GM12878 (cell line): ENCODE data around the gene CAPN14. TPM values are rescaled to one million over a fixed set of nuclear protein-coding genes. Genes with fewer than 3 reads are reported as not detected.

Experiments
- ATAC-seq: fragments of 200-7000 bp; cut with Tn5 transposase; 3 replicates; pipeline ENCODE4 v1.9.1; 2020; ENCODE audit warnings: mild to moderate bottlenecking, moderate library complexity
- BruUV-seq: library from RNA; stranded (reverse); fragments of 400-500 nt; replicated peaks from 2 replicates; lab custom pipeline; 2021; lab: Mats Ljungman, UMichigan
- CTCF ChIA-PET: fragments of 300-600 bp; sonication (Branson Sonifier 250); formaldehyde crosslinking; extraction: SDS; loops from one replicate; lab custom pipeline; 2021; ENCODE audit warnings: inconsistent platforms; lab: Yijun Ruan, JAX
- POLR2A ChIA-PET: fragments of 350-600 bp; formaldehyde crosslinking; extraction: SDS; loops from one replicate; lab custom pipeline; 2021; ENCODE audit warnings: inconsistent platforms; lab: Charles Lee
- RAD21 ChIA-PET: fragments of 300-600 bp; sonication (Branson Sonifier 250); formaldehyde crosslinking; loops from one replicate; lab custom pipeline; 2023; ENCODE audit warnings: antibody characterized with exemption; ENCODE audit not compliant: unreplicated experiment; lab: Charles Lee
- SMC1A ChIA-PET: fragments of 300-600 bp; sonication (Branson Sonifier 250); formaldehyde crosslinking; loops from one replicate; lab custom pipeline; 2023; ENCODE audit not compliant: unreplicated experiment, uncharacterized antibody; lab: Charles Lee
- DNase-seq: peaks from one replicate; pipeline ENCODE4 v3.0.0-alpha.2; 2011; ENCODE audit warnings: low read depth, low spot score
- FAIRE-seq: peaks from 3 replicates; lab custom pipeline; 2011; peaks lifted over from hg19 to GRCh38; lab: Jason Lieb, UNC
- H2AFZ ChIP-seq: 2 replicates; pipeline ENCODE4 v1.6.0; 2011; ENCODE audit warnings: low read depth, low read length, control low read depth; ENCODE audit not compliant: control insufficient read depth
- H3K27ac ChIP-seq: 2 replicates; pipeline ENCODE4 v1.5.1; 2011; ENCODE audit warnings: control low read depth; ENCODE audit not compliant: control insufficient read depth, insufficient read depth
- H3K27me3 ChIP-seq, 2 experiments: replicated peaks in 1 of 2; 2 replicates each; pipeline versions ENCODE4 v1.6.0 to v1.6.1; 2011; ENCODE audit warnings: low read length in 1 of 2; ENCODE audit not compliant: control insufficient read depth in 2 of 2, insufficient read depth in 2 of 2
- H3K36me3 ChIP-seq, 2 experiments: 2 replicates each; pipeline ENCODE4 v1.5.1; 2011; ENCODE audit warnings: low read length in 1 of 2; ENCODE audit not compliant: control insufficient read depth in 2 of 2, insufficient read depth in 2 of 2
- H3K4me1 ChIP-seq: 2 replicates; pipeline ENCODE4 v1.6.1; 2011; ENCODE audit warnings: mild to moderate bottlenecking, low read length, moderate library complexity, mixed read lengths; ENCODE audit not compliant: control insufficient read depth, insufficient read depth
- H3K4me2 ChIP-seq: 2 replicates; pipeline ENCODE4 v1.6.0; 2011; ENCODE audit warnings: control low read depth; ENCODE audit not compliant: control insufficient read depth, insufficient read depth
- H3K4me3 ChIP-seq: fragments of 200-600 bp; sonication (generic); 2 replicates; pipeline ENCODE4 v1.5.1; 2016
- H3K79me2 ChIP-seq: 2 replicates; pipeline ENCODE4 v1.6.0; 2011; ENCODE audit warnings: low read length; ENCODE audit not compliant: control insufficient read depth, insufficient read depth
- H3K9ac ChIP-seq: 2 replicates; pipeline ENCODE4 v1.8.0; 2011; ENCODE audit warnings: low read length, control low read depth, mixed read lengths; ENCODE audit not compliant: control insufficient read depth, insufficient read depth
- H3K9me3 ChIP-seq: replicated peaks from 3 replicates; pipeline ENCODE4 v1.5.1; 2011; ENCODE audit warnings: mild to moderate bottlenecking, low read length; ENCODE audit not compliant: control insufficient read depth, insufficient read depth
- H4K20me1 ChIP-seq: 2 replicates; pipeline ENCODE4 v1.6.0; 2011; ENCODE audit not compliant: control insufficient read depth, insufficient read depth
- ASH2L ChIP-seq: fragments of 300-600, 200-600 bp; sonication (generic); IDR thresholded peaks from 2 replicates; pipeline ENCODE4 v1.6.1; 2017; ENCODE audit warnings: low read depth, mild to moderate bottlenecking, borderline replicate concordance
- BMI1 ChIP-seq: fragments of 450-650 bp; IDR thresholded peaks from 2 replicates; pipeline ENCODE4 v1.6.1; 2016; ENCODE audit warnings: mild to moderate bottlenecking, moderate library complexity, borderline replicate concordance
- CBX5 ChIP-seq: sonication (generic); IDR thresholded peaks from 2 replicates; pipeline ENCODE4 v1.6.1; 2016; ENCODE audit warnings: low read depth, moderate library complexity, mild to moderate bottlenecking, inconsistent platforms
- EZH2 ChIP-seq: IDR thresholded peaks from 2 replicates; pipeline ENCODE4 v1.6.1; 2012; ENCODE audit warnings: low read depth, mild to moderate bottlenecking, control low read depth, inconsistent platforms, low read length, borderline replicate concordance; ENCODE audit not compliant: control insufficient read depth
- FOXK2 ChIP-seq: fragments of 450-650 bp; IDR thresholded peaks from 2 replicates; pipeline ENCODE4 v1.6.1; 2017; ENCODE audit warnings: mild to moderate bottlenecking, moderate library complexity
- HDAC2 ChIP-seq: fragments of 200-600 bp; sonication (generic); IDR thresholded peaks from 2 replicates; pipeline ENCODE4 v1.6.1; 2017
- JUND ChIP-seq: IDR thresholded peaks from 2 replicates; pipeline ENCODE4 v1.6.1; 2012; ENCODE audit warnings: low read depth, mild to moderate bottlenecking, low read length, improper control_type of control experiment, moderate library complexity
- MEF2A ChIP-seq: IDR thresholded peaks from 2 replicates; pipeline ENCODE4 v1.6.1; 2011; ENCODE audit warnings: low read depth, mild to moderate bottlenecking, low read length, moderate library complexity; ENCODE audit not compliant: insufficient read depth
- TCF3 ChIP-seq: IDR thresholded peaks from 2 replicates; pipeline ENCODE4 v1.6.1; 2012; ENCODE audit warnings: low read depth, mild to moderate bottlenecking, low read length, borderline replicate concordance; ENCODE audit not compliant: insufficient read depth
- WGBS: methylation state at CpG from one replicate; pipeline ENCODE4 v1.1.6; 2016; ENCODE audit warnings: low lambda C conversion rate; ENCODE audit not compliant: insufficient replicate concordance, insufficient coverage; ENCODE audit errors: missing lambda C conversion rate; 5-methylcytosine and 5-hydroxymethylcytosine counted together
- in situ Hi-C: fragments of 300-500 bp; cut with MboI; formaldehyde crosslinking; loops from 9 replicates; pipeline ENCODE4 v1.14.3; 2018; ENCODE audit warnings: mixed read lengths
- intact Hi-C: fragments of 100-400 bp; cut with micrococcal nuclease; formaldehyde crosslinking; loops from one replicate; pipeline ENCODE4 v1.14.2; 2022; ENCODE audit not compliant: unreplicated experiment
- polyA plus RNA-seq, 11 experiments: library from polyadenylated mRNA; depleted of rRNA in 4 of 11; unstranded in 6 of 11; stranded (reverse) in 5 of 11; fragments of >200 nt; fragmentation: Nextera tagmentation in 4 of 11; fragmentation: Illumina TruSeq in 1 of 11; extraction: Ambion mirVana in 4 of 11; extraction: Trizol in 1 of 11; gene quantifications; 1 replicate in 1 of 11; 2 replicates in 10 of 11; pipeline versions ENCODE4 v1.2.1 to v1.2.3, GENCODE V29; 2011 to 2016; ENCODE audit warnings: inconsistent platforms in 2 of 11, missing spikeins in 2 of 11, low read depth in 1 of 11
- total RNA-seq, 4 experiments: library from RNA; depleted of rRNA in 3 of 4; stranded (reverse); fragments of >200 nt in 3 of 4; fragmentation: Illumina TruSeq in 1 of 4; extraction: Trizol in 1 of 4; gene quantifications; 2 replicates each; pipeline versions ENCODE4 v1.2.1 to v1.2.3, GENCODE V29; 2013 to 2021
- TF ChIP-seq, protein P1 (sequence below): IDR thresholded peaks from 2 replicates; pipeline ENCODE4 v1.6.1; 2012; ENCODE audit warnings: low read depth, low read length, improper control_type of control experiment
- TF ChIP-seq, protein P2 (sequence below): IDR thresholded peaks from 2 replicates; pipeline ENCODE4 v1.6.1; 2012; ENCODE audit warnings: improper control_type of control experiment, low read depth, low read length; ENCODE audit not compliant: insufficient replicate concordance
- TF ChIP-seq, protein P3 (sequence below): IDR thresholded peaks from 2 replicates; pipeline ENCODE4 v1.6.1; 2012; ENCODE audit warnings: low read depth, low read length, improper control_type of control experiment
- TF ChIP-seq, protein P4 (sequence below): fragments of 450-650 bp; IDR thresholded peaks from 2 replicates; pipeline ENCODE4 v1.6.1; 2017; ENCODE audit warnings: mild to moderate bottlenecking, low read depth, inconsistent platforms; ENCODE audit not compliant: poor library complexity, severe bottlenecking

The CAPN14 gene
- total and polyA plus RNA-seq, 10 of the 15 experiments (the other 5 are each of a cell fraction or from before 2014, with no cell fraction given) = 0.08 to 1.5 (median 1.1) TPM

DNA sequence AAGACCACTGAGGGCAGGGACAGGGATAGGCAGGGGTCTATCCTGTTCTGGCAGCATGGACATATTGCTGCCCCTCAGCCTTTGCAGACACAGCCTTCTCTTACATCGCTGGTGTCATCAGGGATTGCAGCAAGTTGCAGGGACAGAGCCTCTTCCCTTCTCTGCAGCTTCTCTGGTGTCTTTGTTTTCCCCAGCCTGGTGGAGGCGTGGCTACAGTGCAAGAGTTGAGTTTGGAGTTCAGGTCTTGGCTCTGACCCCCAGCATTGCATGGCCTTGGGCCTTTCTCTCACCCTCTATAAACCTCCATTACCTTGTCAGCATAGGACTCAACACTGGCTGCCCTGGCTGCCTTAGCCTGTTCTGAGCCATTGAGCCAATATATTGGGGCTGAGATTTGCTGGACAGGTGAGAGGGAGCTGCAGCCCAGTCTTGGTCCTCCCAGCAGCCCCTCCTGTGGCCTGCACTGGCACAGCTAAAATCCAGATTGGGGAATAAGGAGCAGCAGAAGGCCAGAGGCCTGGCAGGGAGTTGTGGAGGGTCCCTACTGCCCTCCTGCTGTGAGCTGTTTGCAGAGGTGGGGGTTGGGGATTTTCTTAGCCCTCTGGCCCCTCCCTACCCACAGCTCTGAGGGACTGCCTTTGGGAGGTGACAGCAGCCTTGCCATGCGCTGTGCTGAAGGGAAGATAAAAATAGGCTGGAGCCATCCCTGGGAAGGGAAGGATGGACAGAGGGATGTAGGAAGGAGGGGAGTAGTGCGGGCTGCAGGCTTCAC, 39.5 kb upstream of the CAPN14 start:
- peak; percentile 3 for ATAC-seq
- in situ Hi-C loops = no loop called here
- SMC1A ChIA-PET = interaction anchor here (1.1 to 4.3 kb wide), 16 partner anchors 16 to 127 kb away, joined by 3 to 30 read pairs (median 6); partner anchors contain the start of genes CAPN14, EHD3 and GALNT14

More for the DNA sequence above, 39.5 kb upstream of the CAPN14 start:
- no TSS peak for BruUV-seq
- peaks cover 73% of the 10 kb centered on the region for H3K4me1 ChIP-seq
- no peak overlapping the region for H3K4me3 ChIP-seq
- H3K79me2 ChIP-seq = no peaks in the 10 kb centered on the region
- no peaks in the 10 kb centered on the region; the same call in 2 of the 3 replicates for H3K9me3 ChIP-seq
- FAIRE-seq = peak; percentile 38
- no peaks in the 10 kb centered on the region; a peak in 1 of 4 replicates for H3K36me3 ChIP-seq
- TF ChIP-seq FOXK2 (no peak), TCF3 (no peak), ASH2L (no peak), HDAC2 (no peak), EZH2 (no peak), JUND (no peak), CBX5 (no peak), MEF2A (no peak), BMI1 (no peak)
- TF ChIP-seq, protein P1, sequence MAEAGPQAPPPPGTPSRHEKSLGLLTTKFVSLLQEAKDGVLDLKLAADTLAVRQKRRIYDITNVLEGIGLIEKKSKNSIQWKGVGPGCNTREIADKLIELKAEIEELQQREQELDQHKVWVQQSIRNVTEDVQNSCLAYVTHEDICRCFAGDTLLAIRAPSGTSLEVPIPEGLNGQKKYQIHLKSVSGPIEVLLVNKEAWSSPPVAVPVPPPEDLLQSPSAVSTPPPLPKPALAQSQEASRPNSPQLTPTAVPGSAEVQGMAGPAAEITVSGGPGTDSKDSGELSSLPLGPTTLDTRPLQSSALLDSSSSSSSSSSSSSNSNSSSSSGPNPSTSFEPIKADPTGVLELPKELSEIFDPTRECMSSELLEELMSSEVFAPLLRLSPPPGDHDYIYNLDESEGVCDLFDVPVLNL = no peak
- TF ChIP-seq, protein P2, sequence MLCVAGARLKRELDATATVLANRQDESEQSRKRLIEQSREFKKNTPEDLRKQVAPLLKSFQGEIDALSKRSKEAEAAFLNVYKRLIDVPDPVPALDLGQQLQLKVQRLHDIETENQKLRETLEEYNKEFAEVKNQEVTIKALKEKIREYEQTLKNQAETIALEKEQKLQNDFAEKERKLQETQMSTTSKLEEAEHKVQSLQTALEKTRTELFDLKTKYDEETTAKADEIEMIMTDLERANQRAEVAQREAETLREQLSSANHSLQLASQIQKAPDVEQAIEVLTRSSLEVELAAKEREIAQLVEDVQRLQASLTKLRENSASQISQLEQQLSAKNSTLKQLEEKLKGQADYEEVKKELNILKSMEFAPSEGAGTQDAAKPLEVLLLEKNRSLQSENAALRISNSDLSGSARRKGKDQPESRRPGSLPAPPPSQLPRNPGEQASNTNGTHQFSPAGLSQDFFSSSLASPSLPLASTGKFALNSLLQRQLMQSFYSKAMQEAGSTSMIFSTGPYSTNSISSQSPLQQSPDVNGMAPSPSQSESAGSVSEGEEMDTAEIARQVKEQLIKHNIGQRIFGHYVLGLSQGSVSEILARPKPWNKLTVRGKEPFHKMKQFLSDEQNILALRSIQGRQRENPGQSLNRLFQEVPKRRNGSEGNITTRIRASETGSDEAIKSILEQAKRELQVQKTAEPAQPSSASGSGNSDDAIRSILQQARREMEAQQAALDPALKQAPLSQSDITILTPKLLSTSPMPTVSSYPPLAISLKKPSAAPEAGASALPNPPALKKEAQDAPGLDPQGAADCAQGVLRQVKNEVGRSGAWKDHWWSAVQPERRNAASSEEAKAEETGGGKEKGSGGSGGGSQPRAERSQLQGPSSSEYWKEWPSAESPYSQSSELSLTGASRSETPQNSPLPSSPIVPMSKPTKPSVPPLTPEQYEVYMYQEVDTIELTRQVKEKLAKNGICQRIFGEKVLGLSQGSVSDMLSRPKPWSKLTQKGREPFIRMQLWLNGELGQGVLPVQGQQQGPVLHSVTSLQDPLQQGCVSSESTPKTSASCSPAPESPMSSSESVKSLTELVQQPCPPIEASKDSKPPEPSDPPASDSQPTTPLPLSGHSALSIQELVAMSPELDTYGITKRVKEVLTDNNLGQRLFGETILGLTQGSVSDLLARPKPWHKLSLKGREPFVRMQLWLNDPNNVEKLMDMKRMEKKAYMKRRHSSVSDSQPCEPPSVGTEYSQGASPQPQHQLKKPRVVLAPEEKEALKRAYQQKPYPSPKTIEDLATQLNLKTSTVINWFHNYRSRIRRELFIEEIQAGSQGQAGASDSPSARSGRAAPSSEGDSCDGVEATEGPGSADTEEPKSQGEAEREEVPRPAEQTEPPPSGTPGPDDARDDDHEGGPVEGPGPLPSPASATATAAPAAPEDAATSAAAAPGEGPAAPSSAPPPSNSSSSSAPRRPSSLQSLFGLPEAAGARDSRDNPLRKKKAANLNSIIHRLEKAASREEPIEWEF = no peak
- TF ChIP-seq, protein P3, sequence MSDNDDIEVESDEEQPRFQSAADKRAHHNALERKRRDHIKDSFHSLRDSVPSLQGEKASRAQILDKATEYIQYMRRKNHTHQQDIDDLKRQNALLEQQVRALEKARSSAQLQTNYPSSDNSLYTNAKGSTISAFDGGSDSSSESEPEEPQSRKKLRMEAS = no peak
- TF ChIP-seq, protein P4, sequence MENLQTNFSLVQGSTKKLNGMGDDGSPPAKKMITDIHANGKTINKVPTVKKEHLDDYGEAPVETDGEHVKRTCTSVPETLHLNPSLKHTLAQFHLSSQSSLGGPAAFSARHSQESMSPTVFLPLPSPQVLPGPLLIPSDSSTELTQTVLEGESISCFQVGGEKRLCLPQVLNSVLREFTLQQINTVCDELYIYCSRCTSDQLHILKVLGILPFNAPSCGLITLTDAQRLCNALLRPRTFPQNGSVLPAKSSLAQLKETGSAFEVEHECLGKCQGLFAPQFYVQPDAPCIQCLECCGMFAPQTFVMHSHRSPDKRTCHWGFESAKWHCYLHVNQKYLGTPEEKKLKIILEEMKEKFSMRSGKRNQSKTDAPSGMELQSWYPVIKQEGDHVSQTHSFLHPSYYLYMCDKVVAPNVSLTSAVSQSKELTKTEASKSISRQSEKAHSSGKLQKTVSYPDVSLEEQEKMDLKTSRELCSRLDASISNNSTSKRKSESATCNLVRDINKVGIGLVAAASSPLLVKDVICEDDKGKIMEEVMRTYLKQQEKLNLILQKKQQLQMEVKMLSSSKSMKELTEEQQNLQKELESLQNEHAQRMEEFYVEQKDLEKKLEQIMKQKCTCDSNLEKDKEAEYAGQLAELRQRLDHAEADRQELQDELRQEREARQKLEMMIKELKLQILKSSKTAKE = no peak
- intact Hi-C loops = loop anchor here (1.0 to 5.0 kb wide), 4 partner anchors 37 to 84 kb away; no protein-coding TSS in a partner anchor
- peak overlapping the region; percentile 46 for H3K4me2 ChIP-seq
- no peak overlapping the region for H3K9ac ChIP-seq
- H2AFZ ChIP-seq = no peak overlapping the region
- ChIA-PET POLR2A (interaction anchor here (1.2 to 1.7 kb wide), 4 partner anchors 9 to 37 kb away, joined by 3 to 5 read pairs (median 4); no protein-coding TSS in a partner anchor), CTCF (interaction anchor here (0.6 to 9.5 kb wide), 7 partner anchors 22 to 545 kb away, joined by 4 to 68 read pairs (median 8); partner anchors contain the start of gene EHD3), RAD21 (interaction anchor here (1.1 to 5.7 kb wide), 11 partner anchors 15 to 86 kb away, joined by 3 to 35 read pairs (median 10); partner anchors contain the start of genes CAPN14 and EHD3)
- WGBS = 45% methylated on average over 3 of the region's 4 CpGs
- H4K20me1 ChIP-seq = no peaks in the 10 kb centered on the region; the same call in 1 of the 2 replicates
- H3K27me3 ChIP-seq = no peaks in the 10 kb centered on the region
- no peak for DNase-seq
- peak overlapping the region; percentile 20; the same call in 1 of the 2 replicates for H3K27ac ChIP-seq
